Astrocyte (in vitro differentiated cells and primary cell): ENCODE measurements around the gene ITLN2. TPM values are rescaled to one million over a fixed set of nuclear protein-coding genes. Genes with fewer than 3 reads are reported as not detected.
"Not testable (repeated sequence)": the region's sequence is repeated elsewhere in the genome, so short reads cannot be mapped to it uniquely, and the experiment has no call there.

Experiments
- DNase-seq: peaks from one replicate; pipeline ENCODE4 v3.0.0-alpha.2; 2010; ENCODE audit warnings: low read depth
- FAIRE-seq: peaks from 2 replicates; lab custom pipeline; 2011; peaks lifted over from hg19 to GRCh38; lab: Jason Lieb, UNC
- H2AFZ ChIP-seq: 2 replicates; pipeline ENCODE4 v1.6.0; 2012; ENCODE audit warnings: low read depth, low read length, inconsistent platforms
- H3K27ac ChIP-seq: 2 replicates; pipeline ENCODE4 v1.5.1; 2011; ENCODE audit warnings: low read depth, low read length, inconsistent platforms
- H3K27me3 ChIP-seq: 2 replicates; pipeline ENCODE4 v1.6.0; 2011; ENCODE audit warnings: low read length, inconsistent platforms; ENCODE audit not compliant: insufficient read depth
- H3K36me3 ChIP-seq: 2 replicates; pipeline ENCODE4 v1.5.1; 2011; ENCODE audit warnings: low read length, inconsistent platforms; ENCODE audit not compliant: insufficient read depth
- H3K4me1 ChIP-seq: 2 replicates; pipeline ENCODE4 v1.5.1; 2011; ENCODE audit warnings: low read length, inconsistent platforms; ENCODE audit not compliant: insufficient read depth
- H3K4me2 ChIP-seq: 2 replicates; pipeline ENCODE4 v1.6.0; 2012; ENCODE audit warnings: low read length, inconsistent platforms
- H3K4me3 ChIP-seq: 2 replicates; pipeline ENCODE4 v1.5.1; 2011; ENCODE audit warnings: low read depth, mild to moderate bottlenecking, low read length, inconsistent platforms; ENCODE audit not compliant: insufficient read depth
- H3K79me2 ChIP-seq: 2 replicates; pipeline ENCODE4 v1.6.0; 2012; ENCODE audit warnings: mild to moderate bottlenecking, low read length, inconsistent platforms; ENCODE audit not compliant: insufficient read depth
- H3K9ac ChIP-seq: 2 replicates; pipeline ENCODE4 v1.6.0; 2012; ENCODE audit warnings: mild to moderate bottlenecking, low read length, inconsistent platforms
- H3K9me3 ChIP-seq: 2 replicates; pipeline ENCODE4 v1.5.1; 2012; ENCODE audit warnings: low read depth, mild to moderate bottlenecking, low read length, inconsistent platforms; ENCODE audit not compliant: insufficient read depth
- H4K20me1 ChIP-seq: 2 replicates; pipeline ENCODE4 v1.6.0; 2012; ENCODE audit warnings: low read length, inconsistent platforms; ENCODE audit not compliant: insufficient read depth
- H3K27ac Mint-ChIP-seq: one replicate; pipeline ENCODE4 v1.8.0; 2021; ENCODE audit warnings: mild to moderate bottlenecking, mixed read lengths; ENCODE audit not compliant: unreplicated experiment
- H3K27me3 Mint-ChIP-seq: one replicate; pipeline ENCODE4 v1.8.0; 2021; ENCODE audit warnings: low read depth, mixed read lengths; ENCODE audit not compliant: unreplicated experiment
- H3K36me3 Mint-ChIP-seq: one replicate; pipeline ENCODE4 v1.8.0; 2021; ENCODE audit warnings: low read depth, mixed read lengths; ENCODE audit not compliant: unreplicated experiment
- H3K4me1 Mint-ChIP-seq: one replicate; pipeline ENCODE4 v1.8.0; 2021; ENCODE audit warnings: low read depth, mixed read lengths; ENCODE audit not compliant: unreplicated experiment
- H3K4me3 Mint-ChIP-seq: one replicate; pipeline ENCODE4 v1.8.0; 2021; ENCODE audit warnings: mild to moderate bottlenecking, moderate library complexity, mixed read lengths; ENCODE audit not compliant: unreplicated experiment
- H3K9me3 Mint-ChIP-seq: one replicate; pipeline ENCODE4 v1.8.0; 2021; ENCODE audit warnings: mild to moderate bottlenecking, mixed read lengths; ENCODE audit not compliant: unreplicated experiment
- CTCF ChIP-seq: IDR thresholded peaks from 2 replicates; pipeline ENCODE4 v1.5.1; 2011; ENCODE audit warnings: low read depth, mild to moderate bottlenecking, inconsistent platforms, low read length, moderate library complexity; ENCODE audit not compliant: insufficient read depth
- EZH2 ChIP-seq: IDR thresholded peaks from 2 replicates; pipeline ENCODE4 v1.6.1; 2012; ENCODE audit warnings: mild to moderate bottlenecking, low read length, inconsistent platforms; ENCODE audit not compliant: insufficient read depth
- total RNA-seq: library from RNA; stranded (reverse); gene quantifications from 2 replicates; pipeline ENCODE4 v1.2.1, GENCODE V29; 2021

Gene ITLN2
- total RNA-seq, 1 donor from 2014 or later = not detected

- H3K4me3 ChIP-seq = no peak overlapping the region
- H2AFZ ChIP-seq = no peak overlapping the region
- FAIRE-seq = peak; percentile 5
- Mint-ChIP-seq H3K9me3 (no peaks in the 10 kb centered on the region), H3K27me3 (peaks cover 10% of the 10 kb centered on the region), H3K4me3 (no peak overlapping the region), H3K36me3 (no peaks in the 10 kb centered on the region), H3K27ac (no peak overlapping the region), H3K4me1 (peaks cover 30% of the 10 kb centered on the region)
- TF ChIP-seq CTCF (peak; percentile 65), EZH2 (no peak)
- H3K36me3 ChIP-seq = no peaks in the 10 kb centered on the region
- H3K79me2 ChIP-seq = no peaks in the 10 kb centered on the region
- H3K4me1 ChIP-seq = no peaks in the 10 kb centered on the region
- no peak overlapping the region for H3K4me2 ChIP-seq
- no peak overlapping the region for H3K27ac ChIP-seq
- H3K9ac ChIP-seq = no peak overlapping the region
- no peaks in the 10 kb centered on the region for H4K20me1 ChIP-seq
- H3K9me3 ChIP-seq = no peaks in the 10 kb centered on the region
- H3K27me3 ChIP-seq = no peaks in the 10 kb centered on the region
- DNase-seq = no peak
Measured at GRCh38 chr1:160951443-160952128, 3.0 kb downstream of the ITLN2 start.

- no peak overlapping the region for H3K27ac Mint-ChIP-seq
- DNase-seq (no peak), FAIRE-seq (no peak)
- Histone ChIP-seq H3K9me3 (no peaks in the 10 kb centered on the region), H3K4me3 (no peak overlapping the region), H3K27me3 (no peaks in the 10 kb centered on the region), H3K9ac (no peak overlapping the region), H3K4me1 (no peaks in the 10 kb centered on the region), H3K4me2 (no peak overlapping the region), H2AFZ (no peak overlapping the region), H3K27ac (no peak overlapping the region), H4K20me1 (no peaks in the 10 kb centered on the region), H3K36me3 (no peaks in the 10 kb centered on the region), H3K79me2 (no peaks in the 10 kb centered on the region)
- H3K36me3 Mint-ChIP-seq = no peaks in the 10 kb centered on the region
- peaks cover 10% of the 10 kb centered on the region for H3K27me3 Mint-ChIP-seq
- TF ChIP-seq CTCF (no peak), EZH2 (no peak)
- H3K4me1 Mint-ChIP-seq = peaks cover 30% of the 10 kb centered on the region
- no peaks in the 10 kb centered on the region for H3K9me3 Mint-ChIP-seq
- no peak overlapping the region for H3K4me3 Mint-ChIP-seq
Measured at GRCh38 chr1:160950657-160951056, 4.0 kb downstream of the ITLN2 start.

GRCh38 chr1:160949881-160950280 is 4.7 kb downstream of the ITLN2 start:
- FAIRE-seq (no peak), DNase-seq (no peak)
- Histone ChIP-seq H2AFZ (no peak overlapping the region), H3K4me3 (no peak overlapping the region), H3K27ac (no peak overlapping the region), H4K20me1 (no peaks in the 10 kb centered on the region), H3K9ac (no peak overlapping the region), H3K9me3 (no peaks in the 10 kb centered on the region), H3K36me3 (no peaks in the 10 kb centered on the region), H3K79me2 (no peaks in the 10 kb centered on the region), H3K4me2 (no peak overlapping the region), H3K4me1 (no peaks in the 10 kb centered on the region), H3K27me3 (no peaks in the 10 kb centered on the region)
- no peak overlapping the region for H3K4me3 Mint-ChIP-seq
- H3K36me3 Mint-ChIP-seq = no peaks in the 10 kb centered on the region
- peaks cover 10% of the 10 kb centered on the region for H3K27me3 Mint-ChIP-seq
- TF ChIP-seq EZH2 (no peak), CTCF (no peak)
- H3K4me1 Mint-ChIP-seq = peaks cover 30% of the 10 kb centered on the region
- H3K9me3 Mint-ChIP-seq = no peaks in the 10 kb centered on the region
- peak overlapping the region; percentile 66 for H3K27ac Mint-ChIP-seq

GRCh38 chr1:160949216-160949880 is 5.3 kb downstream of the ITLN2 start:
- peaks cover 30% of the 10 kb centered on the region for H3K4me1 Mint-ChIP-seq
- H3K36me3 ChIP-seq, H3K9ac ChIP-seq, H4K20me1 ChIP-seq, H3K27ac ChIP-seq, H3K27me3 Mint-ChIP-seq, H3K4me1 ChIP-seq, H3K36me3 Mint-ChIP-seq, H3K27me3 ChIP-seq, H3K4me2 ChIP-seq, H3K9me3 ChIP-seq, H2AFZ ChIP-seq, FAIRE-seq, H3K9me3 Mint-ChIP-seq, DNase-seq, H3K4me3 ChIP-seq, H3K79me2 ChIP-seq, H3K4me3 Mint-ChIP-seq: not testable (repeated sequence)
- H3K27ac Mint-ChIP-seq = peak overlapping the region; percentile 66
